Spleen (tissue), 11 donors: ENCODE data around the gene TRPM2. TPM values are rescaled to one million over a fixed set of nuclear protein-coding genes. Genes with fewer than 3 reads are reported as not detected.

ENCODE experiments used
- DNase-seq: peaks from one replicate; pipeline ENCODE4 v3.0.0-alpha.2; 2020
- H3K27ac ChIP-seq, 8 donors: fragments of 200-600 bp; sonication (generic) in 7 of 8; 1 replicate in 4 of 8; 2 replicates in 4 of 8; pipeline versions ENCODE4 v1.5.0 to v1.8.0; 2016 to 2021; ENCODE audit warnings: inconsistent platforms in 4 of 8, mild to moderate bottlenecking in 4 of 8, moderate library complexity in 1 of 8
- H3K27me3 ChIP-seq, 7 donors: fragments of 200-600 bp; sonication (generic) in 6 of 7; replicated peaks in 1 of 7; 1 replicate in 4 of 7; 2 replicates in 3 of 7; pipeline versions ENCODE4 v1.5.0 to v1.8.0; 2016 to 2021; ENCODE audit warnings: inconsistent platforms in 3 of 7, mild to moderate bottlenecking in 1 of 7
- H3K36me3 ChIP-seq, 6 donors: fragments of 200-600 bp; sonication (generic) in 5 of 6; 1 replicate in 4 of 6; 2 replicates in 2 of 6; pipeline versions ENCODE4 v1.5.0 to v1.8.0; 2016 to 2021; ENCODE audit warnings: inconsistent platforms in 2 of 6
- H3K4me1 ChIP-seq, 6 donors: fragments of 200-600 bp; sonication (generic) in 5 of 6; 1 replicate in 3 of 6; 2 replicates in 3 of 6; pipeline versions ENCODE4 v1.5.0 to v1.8.0; 2016 to 2021; ENCODE audit warnings: inconsistent platforms in 3 of 6
- H3K4me3 ChIP-seq, 8 donors: fragments of 200-600 bp; sonication (generic) in 7 of 8; 1 replicate in 4 of 8; 2 replicates in 4 of 8; pipeline versions ENCODE4 v1.5.0 to v1.8.0; 2016 to 2021; ENCODE audit warnings: inconsistent platforms in 4 of 8, mild to moderate bottlenecking in 4 of 8, moderate library complexity in 2 of 8
- H3K9me3 ChIP-seq, 8 donors: fragments of 200-600 bp; sonication (generic) in 7 of 8; 1 replicate in 4 of 8; 2 replicates in 4 of 8; pipeline versions ENCODE4 v1.5.0 to v1.8.0; 2016 to 2021; ENCODE audit warnings: inconsistent platforms in 4 of 8
- CTCF ChIP-seq, 11 experiments: fragments of 200-600 bp in 7 of 11; fragments of 450-650 bp in 4 of 11; sonication (generic) in 4 of 11; IDR thresholded peaks in 8 of 11; conservative IDR thresholded peaks in 3 of 11; 1 replicate in 7 of 11; 2 replicates in 4 of 11; pipeline versions ENCODE4 v1.4.0 to v1.8.0; 2016 to 2021; ENCODE audit warnings: antibody characterized with exemption in 11 of 11, inconsistent platforms in 4 of 11, mild to moderate bottlenecking in 1 of 11
- POLR2A ChIP-seq, 3 donors: fragments of 450-650 bp; IDR thresholded peaks; one replicate each; pipeline ENCODE4 v1.5.1; 2017; ENCODE audit warnings: antibody characterized with exemption in 3 of 3, mild to moderate bottlenecking in 1 of 3
- POLR2AphosphoS5 ChIP-seq, 3 donors: sonication (generic); formaldehyde crosslinking; IDR thresholded peaks; one replicate each; pipeline ENCODE4 v1.5.1; 2017; ENCODE audit warnings: antibody characterized with exemption in 3 of 3
- WGBS, 5 donors: extraction: QIAGEN DNeasy Blood & Tissue Kit in 3 of 5; methylation state at CpG; one replicate each; pipeline versions ENCODE4 v1.1.5 to v1.1.7; 2013 to 2018; 5-methylcytosine and 5-hydroxymethylcytosine counted together
- intact Hi-C: fragments of 100-400 bp; cut with DNase I; formaldehyde crosslinking; loops from one replicate; pipeline ENCODE4 v1.15.0; 2023; ENCODE audit warnings: low total_unique reads
- polyA plus RNA-seq, 3 donors: library from polyadenylated mRNA; stranded (reverse); fragments of 200-250 nt; gene quantifications; one replicate each; pipeline ENCODE4 v1.2.1, GENCODE V29; 2013
- total RNA-seq, 7 donors: library from RNA; depleted of rRNA in 3 of 7; stranded (reverse); fragments of >200 nt in 3 of 7; fragmentation: NEBNext Ultra II Directional in 4 of 7; extraction: Animal tissue kit (Norgen Biotek cat#: 25700) in 4 of 7; gene quantifications; one replicate each; pipeline versions ENCODE4 v1.1.0 to v1.2.1, GENCODE V29; 2016 to 2021
- donor health status: healthy with polysubstance abuse.
- donor health status: DM: no; HTN: no; CAD: no; lungs with moderate emphysema.
- donor health status: DM: no; HTN: no; CAD: no.
- donor health status: Bipolar disorder and iron deficiency.
- donor health status: healthy.
- donor health status: DM: no; HTN: no; CAD: no.
- donor health status: DM: yes; HTN: yes; CAD: no.

The TRPM2 gene
- total and polyA plus RNA-seq, 10 donors: 10.4 to 44.1 (median 23.3) TPM

- peak; percentile 61 for DNase-seq
- intact Hi-C loops: no loop called here
- peak in 1 of 3 donors; percentile 6 for TF ChIP-seq POLR2AphosphoS5 (IDR thresholded peaks at IDR 0.05)
- TF ChIP-seq CTCF (IDR thresholded peaks at IDR 0.05 in 8 of 11, conservative IDR thresholded peaks at IDR 0.05 in 3 of 11): no peak
- Histone ChIP-seq H3K9me3 (no peaks in the 10 kb centered on the region), H3K4me3 (no peak overlapping the region), H3K27me3 (no peaks in the 10 kb centered on the region), H3K4me1 (no peaks in the 10 kb centered on the region), H3K27ac (no peak overlapping the region), H3K36me3 (peaks cover 0 to 71% (median 15%) of the 10 kb centered on the region in 6 donors)
- 86 to 94% (median 93%) methylated on average over 24 to 34 of the region's 34 CpGs for WGBS, 5 donors
These were observed 51.9 kb downstream of the TRPM2 start for GRCh38 chr21:44405091-44405947.

GRCh38 chr21:44405948-44406872 lies 52.8 kb downstream of the TRPM2 start:
- Histone ChIP-seq H3K27me3 (no peaks in the 10 kb centered on the region), H3K36me3 (peaks cover 0 to 62% (median 15%) of the 10 kb centered on the region in 6 donors), H3K27ac (peak overlapping the region in 1 of 8 donors; percentile 36), H3K4me3 (no peak overlapping the region), H3K4me1 (no peaks in the 10 kb centered on the region), H3K9me3 (no peaks in the 10 kb centered on the region)
- TF ChIP-seq POLR2AphosphoS5 (IDR thresholded peaks at IDR 0.05): peak in 1 of 3 donors; percentile 11
- no peak for TF ChIP-seq CTCF (IDR thresholded peaks at IDR 0.05 in 8 of 11, conservative IDR thresholded peaks at IDR 0.05 in 3 of 11)
- DNase-seq: peak; percentile 39
- WGBS, 5 donors: 84 to 94% (median 89%) methylated on average over 30 to 37 of the region's 37 CpGs
- intact Hi-C loops: no loop called here

- 84 to 95% (median 87%) methylated on average over 8 of the region's 8 CpGs for WGBS, 5 donors
- Histone ChIP-seq H3K36me3 (peaks cover 0 to 54% (median 15%) of the 10 kb centered on the region in 6 donors), H3K9me3 (no peaks in the 10 kb centered on the region), H3K4me3 (no peak overlapping the region), H3K27ac (peak overlapping the region in 1 of 8 donors; percentile 36), H3K4me1 (no peaks in the 10 kb centered on the region), H3K27me3 (no peaks in the 10 kb centered on the region)
- no peak for DNase-seq
- intact Hi-C loops: no loop called here
- TF ChIP-seq CTCF (IDR thresholded peaks at IDR 0.05 in 8 of 11, conservative IDR thresholded peaks at IDR 0.05 in 3 of 11): no peak
- TF ChIP-seq POLR2A (IDR thresholded peaks at IDR 0.05): no peak
- no peak for TF ChIP-seq POLR2AphosphoS5 (IDR thresholded peaks at IDR 0.05)
These were observed 53.5 kb downstream of the TRPM2 start for GRCh38 chr21:44406953-44407352.
